ENCODE results near the gene NHLH1.

GRCh38 chr1:160413716-160414115 lies 46.8 kb downstream of the NHLH1 start:
- no peak for TF ChIP-seq CTCF (IDR thresholded peaks at IDR 0.05)
- TF ChIP-seq EP300 (IDR thresholded peaks at IDR 0.05), result no peak
